OCI-LY1 (cell line): Measurements from ENCODE around the gene TEX9.

Experiments
- H2AFZ ChIP-seq: fragments of 200-600 bp; sonication (generic), shearing (Covaris generic); 2 replicates; pipeline ENCODE4 v1.6.0; 2014; ENCODE audit warnings: antibody characterized with exemption, mild to moderate bottlenecking, low read length
- H3F3A ChIP-seq: fragments of 200-600 bp; sonication (generic), shearing (Covaris generic); 2 replicates; pipeline ENCODE4 v1.6.0; 2014; ENCODE audit warnings: mild to moderate bottlenecking, antibody characterized with exemption, low read length, moderate library complexity; ENCODE audit not compliant: insufficient read depth
- H3K27ac ChIP-seq: fragments of 200-600 bp; sonication (generic); 2 replicates; pipeline ENCODE4 v1.5.1; 2014; ENCODE audit warnings: low read length, mixed run types, mild to moderate bottlenecking, low read depth; ENCODE audit not compliant: poor library complexity, severe bottlenecking
- H3K27me3 ChIP-seq: fragments of 200-600 bp; sonication (generic); 2 replicates; pipeline ENCODE4 v1.6.0; 2014; ENCODE audit warnings: antibody characterized with exemption, mild to moderate bottlenecking, low read length, moderate library complexity; ENCODE audit not compliant: insufficient read depth
- H3K36me3 ChIP-seq: fragments of 200-600 bp; sonication (generic); 2 replicates; pipeline ENCODE4 v1.6.1; 2014; ENCODE audit warnings: mild to moderate bottlenecking, antibody characterized with exemption, low read length, moderate library complexity, mixed read lengths; ENCODE audit not compliant: insufficient read depth
- H3K4me1 ChIP-seq: fragments of 200-600 bp; sonication (generic); 2 replicates; pipeline ENCODE4 v1.5.1; 2014; ENCODE audit warnings: mild to moderate bottlenecking, low read length, moderate library complexity; ENCODE audit not compliant: insufficient read depth, severe bottlenecking
- H3K4me2 ChIP-seq: fragments of 200-600 bp; sonication (generic), shearing (Covaris generic); 2 replicates; pipeline ENCODE4 v1.6.1; 2014; ENCODE audit warnings: low read length
- H3K4me3 ChIP-seq: fragments of 200-600 bp; sonication (generic); 2 replicates; pipeline ENCODE4 v1.5.1; 2014; ENCODE audit warnings: low read length, low read depth, mild to moderate bottlenecking, mixed read lengths; ENCODE audit not compliant: poor library complexity, severe bottlenecking
- H3K79me2 ChIP-seq: fragments of 200-600 bp; shearing (Covaris generic); 2 replicates; pipeline ENCODE4 v1.6.1; 2016; ENCODE audit warnings: mixed run types, low read length, mixed read lengths; ENCODE audit not compliant: insufficient read depth
- H3K9ac ChIP-seq: fragments of 200-600 bp; sonication (generic), shearing (Covaris generic); 2 replicates; pipeline ENCODE4 v1.6.1; 2014; ENCODE audit warnings: mild to moderate bottlenecking, low read length, mixed read lengths
- H3K9me2 ChIP-seq: fragments of 200-600 bp; sonication (generic), shearing (Covaris generic); 2 replicates; pipeline ENCODE4 v1.6.1; 2014; ENCODE audit warnings: low read depth, mild to moderate bottlenecking, low read length, mixed read lengths
- H3K9me3 ChIP-seq: fragments of 200-600 bp; shearing (Covaris generic); 2 replicates; pipeline ENCODE4 v1.6.1; 2014; ENCODE audit warnings: low read length, mixed read lengths
- H4K20me1 ChIP-seq: fragments of 200-600 bp; sonication (generic), shearing (Covaris generic); 2 replicates; pipeline ENCODE4 v1.6.0; 2016; ENCODE audit warnings: mild to moderate bottlenecking, low read length; ENCODE audit not compliant: insufficient read depth
- CTCF ChIP-seq: fragments of 200-600 bp; sonication (generic), shearing (Covaris generic); IDR thresholded peaks from 2 replicates; pipeline ENCODE4 v1.5.1; 2017; ENCODE audit warnings: mild to moderate bottlenecking, antibody characterized with exemption, low read length, moderate library complexity, mixed read lengths
- EZH2 ChIP-seq: fragments of 200-600 bp; sonication (generic), shearing (Covaris generic); IDR thresholded peaks from 2 replicates; pipeline ENCODE4 v1.8.0; 2017; ENCODE audit warnings: borderline replicate concordance, mixed run types, mild to moderate bottlenecking, antibody characterized with exemption, low read length, moderate library complexity, mixed read lengths

The TEX9 gene

DNA sequence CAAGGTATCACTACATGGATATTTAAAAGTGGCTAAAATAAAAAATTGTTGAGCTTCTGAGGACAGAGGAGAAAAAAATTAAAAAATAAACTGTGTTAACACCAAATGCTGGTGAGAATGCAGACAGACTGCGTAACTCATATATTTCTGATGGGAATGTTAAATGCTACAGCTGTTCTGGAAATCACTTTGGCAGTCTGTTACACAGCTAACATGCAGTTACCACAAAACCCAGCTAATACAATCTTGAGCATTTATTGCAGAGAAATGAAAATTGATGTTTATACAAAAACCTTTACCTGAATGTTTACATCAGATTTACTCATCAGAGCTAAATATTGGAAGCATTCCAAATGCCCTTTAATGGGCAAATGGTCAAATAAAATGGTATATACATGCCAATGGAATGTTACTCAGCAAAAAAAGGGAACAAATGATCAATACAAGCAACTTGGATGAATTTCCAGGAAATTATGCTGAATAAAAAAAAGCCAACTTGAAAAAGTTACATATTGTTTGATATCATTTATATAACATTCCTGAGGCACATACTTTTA is 75.1 kb downstream of the TEX9 start:
- Histone ChIP-seq H3K9me3 (no peaks in the 10 kb centered on the region), H2AFZ (no peak overlapping the region), H3K27ac (no peak overlapping the region), H3K27me3 (no peaks in the 10 kb centered on the region), H3F3A (no peaks in the 10 kb centered on the region), H3K9me2 (no peaks in the 10 kb centered on the region), H3K4me1 (no peaks in the 10 kb centered on the region), H3K9ac (no peak overlapping the region), H3K79me2 (no peaks in the 10 kb centered on the region), H3K4me2 (no peak overlapping the region), H4K20me1 (no peaks in the 10 kb centered on the region), H3K36me3 (peaks cover 23% of the 10 kb centered on the region), H3K4me3 (no peak overlapping the region)
- TF ChIP-seq EZH2 (no peak), CTCF (no peak)

GRCh38 chr15:56442354-56442753 is 77.1 kb downstream of the TEX9 start:
- Histone ChIP-seq H4K20me1 (no peaks in the 10 kb centered on the region), H3K4me2 (no peak overlapping the region), H3K9me2 (no peaks in the 10 kb centered on the region), H3F3A (no peaks in the 10 kb centered on the region), H3K9ac (no peak overlapping the region), H3K4me1 (no peaks in the 10 kb centered on the region), H3K27me3 (no peaks in the 10 kb centered on the region), H3K4me3 (no peak overlapping the region), H3K27ac (no peak overlapping the region), H3K79me2 (no peaks in the 10 kb centered on the region), H2AFZ (no peak overlapping the region), H3K36me3 (peaks cover 23% of the 10 kb centered on the region), H3K9me3 (no peaks in the 10 kb centered on the region)
- no peak for TF ChIP-seq CTCF
- TF ChIP-seq EZH2, result no peak

DNA sequence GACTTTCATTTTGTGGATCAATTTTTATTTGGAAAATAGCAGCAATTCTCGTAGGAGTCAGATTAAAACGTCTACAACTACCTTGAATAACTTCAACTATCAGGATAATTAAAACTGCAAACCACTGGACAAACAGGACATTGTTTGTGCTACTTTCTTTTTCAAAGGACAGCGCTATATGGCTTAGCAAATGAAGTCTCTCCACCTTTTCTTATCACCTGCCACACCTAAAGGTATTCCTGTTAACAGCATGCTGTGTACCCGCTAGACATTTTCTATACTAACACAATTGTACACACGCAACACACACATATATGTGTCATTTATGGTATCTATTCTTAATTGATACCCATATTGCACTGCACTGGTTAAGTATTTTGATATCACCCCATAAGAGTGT is 80.5 kb downstream of the TEX9 start:
- H3K9me2 ChIP-seq, result no peaks in the 10 kb centered on the region
- no peaks in the 10 kb centered on the region for H3K27me3 ChIP-seq
- H3K36me3 ChIP-seq, result peaks cover 19% of the 10 kb centered on the region
- TF ChIP-seq EZH2 (no peak), CTCF (no peak)
- H2AFZ ChIP-seq, result no peak overlapping the region
- H4K20me1 ChIP-seq, result no peaks in the 10 kb centered on the region
- H3K9ac ChIP-seq, result no peak overlapping the region
- H3F3A ChIP-seq, result no peaks in the 10 kb centered on the region
- H3K9me3 ChIP-seq, result no peaks in the 10 kb centered on the region
- H3K27ac ChIP-seq, result no peak overlapping the region
- no peaks in the 10 kb centered on the region for H3K79me2 ChIP-seq
- H3K4me2 ChIP-seq, result no peak overlapping the region
- H3K4me1 ChIP-seq, result no peaks in the 10 kb centered on the region
- no peak overlapping the region for H3K4me3 ChIP-seq
